SK-N-SH (cell line): ENCODE data around the gene AP1S1. TPM values are rescaled to one million over a fixed set of nuclear protein-coding genes. Genes with fewer than 3 reads are reported as not detected.
A peak's percentile ranks its signal among the peaks of the same experiment; 100 is the strongest.

Experiments
- ELF1 ChIP-seq: IDR thresholded peaks from 2 replicates; pipeline ENCODE4 v1.4.0; 2012
- EP300 ChIP-seq, 2 experiments: IDR thresholded peaks; 2 replicates each; pipeline versions ENCODE4 v1.4.0 to v1.6.1; 2012; ENCODE audit warnings: borderline replicate concordance in 1 of 2, low read depth in 1 of 2, low read length in 1 of 2
- EZH2phosphoT487 ChIP-seq: fragments of 200-600 bp; sonication (generic); IDR thresholded peaks from 2 replicates; pipeline ENCODE4 v1.6.1; 2017; ENCODE audit warnings: low read depth, mixed run types, mild to moderate bottlenecking, antibody characterized with exemption, moderate library complexity, borderline replicate concordance
- FOSL2 ChIP-seq: IDR thresholded peaks from 2 replicates; pipeline ENCODE4 v1.4.0; 2012; ENCODE audit warnings: low read depth, mild to moderate bottlenecking, moderate library complexity, borderline replicate concordance
- FOXM1 ChIP-seq: IDR thresholded peaks from 2 replicates; pipeline ENCODE4 v1.4.0; 2012; ENCODE audit warnings: low read depth, mild to moderate bottlenecking
- GATA2 ChIP-seq: sonication (generic); formaldehyde crosslinking; IDR thresholded peaks from 2 replicates; pipeline ENCODE4 v1.5.0; 2020; ENCODE audit warnings: mild to moderate bottlenecking, missing genetic modification reagents
- JUND ChIP-seq: IDR thresholded peaks from 2 replicates; pipeline ENCODE4 v1.4.0; 2012
- MXI1 ChIP-seq: IDR thresholded peaks from 2 replicates; pipeline ENCODE4 v1.6.1; 2012; ENCODE audit warnings: mild to moderate bottlenecking, low read depth, low read length, improper control_type of control experiment
- NRF1 ChIP-seq: IDR thresholded peaks from 2 replicates; pipeline ENCODE4 v1.6.1; 2012; ENCODE audit warnings: low read depth, mild to moderate bottlenecking, low read length
- POLR2AphosphoS5 ChIP-seq: IDR thresholded peaks from 2 replicates; pipeline ENCODE4 v1.6.1; 2012; ENCODE audit warnings: low read depth, low read length
- RCOR1 ChIP-seq: fragments of 150-350 bp; IDR thresholded peaks from 2 replicates; pipeline ENCODE4 v1.6.1; 2017; ENCODE audit warnings: antibody characterized with exemption, low read length
- REST ChIP-seq: IDR thresholded peaks from 2 replicates; pipeline ENCODE4 v1.6.1; 2012; ENCODE audit warnings: mild to moderate bottlenecking, low read depth, low read length, moderate library complexity
- SIN3A ChIP-seq: IDR thresholded peaks from 2 replicates; pipeline ENCODE4 v1.6.1; 2012; ENCODE audit warnings: low read depth, mild to moderate bottlenecking, low read length, moderate library complexity, borderline replicate concordance
- TAF1 ChIP-seq: IDR thresholded peaks from 2 replicates; pipeline ENCODE4 v1.6.1; 2012; ENCODE audit warnings: low read depth, mild to moderate bottlenecking, low read length, moderate library complexity, borderline replicate concordance
- TEAD4 ChIP-seq: IDR thresholded peaks from 2 replicates; pipeline ENCODE4 v1.4.0; 2012; ENCODE audit warnings: mild to moderate bottlenecking, borderline replicate concordance; ENCODE audit not compliant: insufficient read depth
- YY1 ChIP-seq: IDR thresholded peaks from 2 replicates; pipeline ENCODE4 v1.4.0; 2012; ENCODE audit warnings: low read depth, mild to moderate bottlenecking
- polyA plus RNA-seq, 3 experiments: library from polyadenylated mRNA; depleted of rRNA; stranded (reverse); fragments of >200 nt; gene quantifications; 2 replicates each; pipeline ENCODE4 v1.2.3, GENCODE V29; 2012
- TF ChIP-seq, protein P1 (sequence below): fragments of 200-600 bp; sonication (generic); IDR thresholded peaks from 2 replicates; pipeline ENCODE4 v1.6.1; 2017; ENCODE audit warnings: antibody characterized with exemption, mild to moderate bottlenecking, moderate library complexity
- TF ChIP-seq, protein P2 (sequence below): IDR thresholded peaks from 2 replicates; pipeline ENCODE4 v1.4.0; 2012; ENCODE audit warnings: low read depth, borderline replicate concordance
- TF ChIP-seq, protein P3 (sequence below): fragments of 150-350 bp; IDR thresholded peaks from 2 replicates; pipeline ENCODE4 v1.6.1; 2016; ENCODE audit warnings: mild to moderate bottlenecking, low read depth, low read length

Gene AP1S1
- polyA plus RNA-seq, 1 of the 3 experiments (the other 2 are of a cell fraction): 616 TPM

- TF ChIP-seq, protein P1, sequence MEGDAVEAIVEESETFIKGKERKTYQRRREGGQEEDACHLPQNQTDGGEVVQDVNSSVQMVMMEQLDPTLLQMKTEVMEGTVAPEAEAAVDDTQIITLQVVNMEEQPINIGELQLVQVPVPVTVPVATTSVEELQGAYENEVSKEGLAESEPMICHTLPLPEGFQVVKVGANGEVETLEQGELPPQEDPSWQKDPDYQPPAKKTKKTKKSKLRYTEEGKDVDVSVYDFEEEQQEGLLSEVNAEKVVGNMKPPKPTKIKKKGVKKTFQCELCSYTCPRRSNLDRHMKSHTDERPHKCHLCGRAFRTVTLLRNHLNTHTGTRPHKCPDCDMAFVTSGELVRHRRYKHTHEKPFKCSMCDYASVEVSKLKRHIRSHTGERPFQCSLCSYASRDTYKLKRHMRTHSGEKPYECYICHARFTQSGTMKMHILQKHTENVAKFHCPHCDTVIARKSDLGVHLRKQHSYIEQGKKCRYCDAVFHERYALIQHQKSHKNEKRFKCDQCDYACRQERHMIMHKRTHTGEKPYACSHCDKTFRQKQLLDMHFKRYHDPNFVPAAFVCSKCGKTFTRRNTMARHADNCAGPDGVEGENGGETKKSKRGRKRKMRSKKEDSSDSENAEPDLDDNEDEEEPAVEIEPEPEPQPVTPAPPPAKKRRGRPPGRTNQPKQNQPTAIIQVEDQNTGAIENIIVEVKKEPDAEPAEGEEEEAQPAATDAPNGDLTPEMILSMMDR: no peak
- no peak for TF ChIP-seq NRF1
- no peak for TF ChIP-seq MXI1
- peak; percentile 94 for TF ChIP-seq POLR2AphosphoS5
- TF ChIP-seq, protein P2, sequence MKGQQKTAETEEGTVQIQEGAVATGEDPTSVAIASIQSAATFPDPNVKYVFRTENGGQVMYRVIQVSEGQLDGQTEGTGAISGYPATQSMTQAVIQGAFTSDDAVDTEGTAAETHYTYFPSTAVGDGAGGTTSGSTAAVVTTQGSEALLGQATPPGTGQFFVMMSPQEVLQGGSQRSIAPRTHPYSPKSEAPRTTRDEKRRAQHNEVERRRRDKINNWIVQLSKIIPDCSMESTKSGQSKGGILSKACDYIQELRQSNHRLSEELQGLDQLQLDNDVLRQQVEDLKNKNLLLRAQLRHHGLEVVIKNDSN: no peak
- TF ChIP-seq TEAD4: peak; percentile 99
- TF ChIP-seq FOXM1: peak; percentile 92
- TF ChIP-seq YY1: 0 out of 2 replicates have a peak, but pooled peaks have one; percentile 63
- TF ChIP-seq EP300 (IDR thresholded peaks at IDR 0.05; ENCODE audit: borderline replicate concordance in 1 of 2, low read depth in 1 of 2, low read length in 1 of 2): peak in 1 of 2 experiments; percentile 99; a peak in 2 of 4 replicates
- TF ChIP-seq SIN3A: peak; percentile 93
- TF ChIP-seq, protein P3, sequence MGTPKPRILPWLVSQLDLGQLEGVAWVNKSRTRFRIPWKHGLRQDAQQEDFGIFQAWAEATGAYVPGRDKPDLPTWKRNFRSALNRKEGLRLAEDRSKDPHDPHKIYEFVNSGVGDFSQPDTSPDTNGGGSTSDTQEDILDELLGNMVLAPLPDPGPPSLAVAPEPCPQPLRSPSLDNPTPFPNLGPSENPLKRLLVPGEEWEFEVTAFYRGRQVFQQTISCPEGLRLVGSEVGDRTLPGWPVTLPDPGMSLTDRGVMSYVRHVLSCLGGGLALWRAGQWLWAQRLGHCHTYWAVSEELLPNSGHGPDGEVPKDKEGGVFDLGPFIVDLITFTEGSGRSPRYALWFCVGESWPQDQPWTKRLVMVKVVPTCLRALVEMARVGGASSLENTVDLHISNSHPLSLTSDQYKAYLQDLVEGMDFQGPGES: no peak
- TF ChIP-seq GATA2 (CRISPR knock-in tag): no peak
- TF ChIP-seq ELF1: peak; percentile 83
- no peak for TF ChIP-seq RCOR1
- TF ChIP-seq JUND: peak; percentile 95
- TF ChIP-seq EZH2phosphoT487: no peak
- TF ChIP-seq TAF1: peak; percentile 69
- peak; percentile 84 for TF ChIP-seq REST
- peak; percentile 99 for TF ChIP-seq FOSL2
Measured at GRCh38 chr7:101121991-101122932, 32.0 kb upstream of the AP1S1 start (continued).
